Stimulated activated CD4-positive, alpha-beta T cell treated with anti-CD3 and anti-CD28 coated beads, Interleukin-15, amount 100 ng/mL, for 1 hour (primary cell): Measurements from ENCODE around the gene DDIT4.
"Not testable (repeated sequence)": the region's sequence is repeated elsewhere in the genome, so short reads cannot be mapped to it uniquely, and the experiment has no call there.

Experiments used
- DNase-seq, 2 donors: peaks; one replicate each; pipeline ENCODE4 v3.0.0-alpha.2; 2020; ENCODE audit warnings: low read depth in 1 of 2, low spot score in 1 of 2

The DDIT4 gene

GRCh38 chr10:72267381-72267780 is 6.3 kb upstream of the DDIT4 start:
- no peak for DNase-seq

- DNase-seq, result no peak
Measured at GRCh38 chr10:72267819-72268399, 5.8 kb upstream of the DDIT4 start.

DNA sequence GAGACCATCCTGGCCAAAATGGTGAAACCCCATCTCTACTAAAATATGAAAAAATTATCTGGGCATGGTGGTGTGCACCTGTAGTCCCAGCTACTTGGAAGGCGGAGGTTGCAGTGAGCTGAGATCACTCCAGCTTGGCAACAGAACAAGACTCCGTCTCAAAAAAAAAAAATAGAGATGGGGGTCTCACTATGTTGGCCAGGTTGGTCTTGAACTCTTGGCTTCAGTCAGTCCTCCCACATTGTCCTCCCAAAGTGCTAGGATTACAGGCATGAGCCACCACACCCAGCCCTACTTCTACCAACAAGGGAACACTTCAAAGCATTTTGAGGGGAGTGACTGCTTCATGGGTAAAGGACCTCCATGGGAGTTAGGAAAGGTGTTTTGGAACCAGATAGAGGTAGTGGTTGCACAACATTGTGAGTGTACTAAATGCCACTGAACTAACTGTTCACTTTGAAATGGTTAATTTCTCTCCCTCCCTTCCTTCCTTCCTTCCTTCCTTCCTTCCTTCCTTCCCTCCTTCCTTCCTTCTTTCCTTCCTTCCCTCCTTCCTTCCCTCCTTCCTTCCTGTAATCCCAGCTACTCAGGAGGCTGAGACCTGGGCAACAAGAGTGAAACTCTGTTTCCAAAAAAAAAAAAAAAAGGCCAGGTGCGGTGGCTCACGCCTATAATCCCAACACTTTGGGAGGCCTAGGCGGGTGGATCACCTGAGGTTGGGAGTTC is 5.1 kb upstream of the DDIT4 start:
- not testable (repeated sequence) for DNase-seq

DNA sequence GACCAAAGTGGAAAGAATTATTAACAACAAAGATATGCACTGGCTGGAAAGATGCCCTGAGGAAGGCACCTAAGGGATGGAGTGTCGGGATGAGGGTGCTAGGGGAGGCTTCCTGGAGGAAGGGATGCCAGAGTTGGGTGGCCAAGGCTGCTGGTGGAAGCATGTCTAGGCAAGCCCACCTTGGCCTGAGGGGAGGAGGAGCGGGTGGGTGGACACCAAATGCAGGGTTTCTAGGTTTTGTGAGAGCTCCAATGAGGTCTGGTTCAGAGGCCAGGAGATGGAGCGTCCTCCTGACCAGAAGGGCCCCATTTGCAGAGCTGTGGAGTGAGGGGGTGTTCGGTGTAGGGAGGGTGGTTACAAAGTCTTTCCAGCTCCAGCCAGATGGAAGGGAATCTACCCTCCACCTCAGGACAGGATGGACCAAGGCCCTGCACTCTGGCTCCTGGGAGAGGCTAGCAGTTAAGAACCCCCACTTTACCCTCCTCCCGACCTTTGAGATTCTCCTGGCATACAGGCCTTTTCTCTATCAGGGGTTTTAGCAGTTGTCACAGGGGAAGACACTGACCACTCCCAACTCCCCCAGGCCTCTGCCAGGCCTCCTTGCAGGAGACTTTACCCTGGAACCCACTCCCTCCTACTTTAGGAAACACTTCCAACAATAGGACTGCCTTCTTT is 3.0 kb upstream of the DDIT4 start:
- DNase-seq, result no peak

DNA sequence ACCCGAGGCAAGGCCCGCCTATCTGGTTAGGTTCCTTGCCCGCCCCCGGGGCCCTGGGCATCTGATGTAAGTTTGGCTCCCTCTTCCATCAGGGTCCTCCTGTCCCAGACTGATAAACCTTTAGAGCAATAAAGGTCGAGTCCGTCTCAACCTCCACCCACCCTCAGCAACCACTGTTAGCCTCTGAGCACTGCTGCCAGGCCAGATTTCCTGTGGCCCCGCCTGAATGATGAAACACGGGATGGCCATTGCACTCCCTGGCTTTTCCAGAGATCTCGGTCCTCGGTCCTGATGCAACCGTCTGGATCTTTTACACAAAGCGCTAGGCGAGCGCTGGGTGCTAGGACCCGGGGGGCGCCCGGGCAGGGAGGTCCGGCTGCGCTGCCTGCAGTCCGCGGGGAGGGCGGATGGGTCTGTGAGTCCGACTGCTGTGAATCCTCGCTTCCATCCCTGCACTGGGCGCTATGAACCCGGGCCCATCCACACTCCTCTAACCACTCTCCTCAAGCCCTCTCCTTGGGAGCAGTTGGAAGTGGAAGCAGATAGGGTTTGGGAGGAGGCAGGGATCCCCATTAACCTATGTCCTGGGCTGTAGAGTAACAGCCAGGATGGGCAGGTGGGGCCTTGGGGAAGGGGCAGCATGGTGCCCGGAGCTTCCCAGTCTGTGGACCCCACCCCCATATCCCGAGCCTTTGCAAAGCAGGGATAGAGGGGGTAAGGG is 875 bp upstream of the DDIT4 start:
- no peak for DNase-seq

- DNase-seq, result no peak
Measured at GRCh38 chr10:72274213-72274729, 547 bp downstream of the DDIT4 start.

DNA sequence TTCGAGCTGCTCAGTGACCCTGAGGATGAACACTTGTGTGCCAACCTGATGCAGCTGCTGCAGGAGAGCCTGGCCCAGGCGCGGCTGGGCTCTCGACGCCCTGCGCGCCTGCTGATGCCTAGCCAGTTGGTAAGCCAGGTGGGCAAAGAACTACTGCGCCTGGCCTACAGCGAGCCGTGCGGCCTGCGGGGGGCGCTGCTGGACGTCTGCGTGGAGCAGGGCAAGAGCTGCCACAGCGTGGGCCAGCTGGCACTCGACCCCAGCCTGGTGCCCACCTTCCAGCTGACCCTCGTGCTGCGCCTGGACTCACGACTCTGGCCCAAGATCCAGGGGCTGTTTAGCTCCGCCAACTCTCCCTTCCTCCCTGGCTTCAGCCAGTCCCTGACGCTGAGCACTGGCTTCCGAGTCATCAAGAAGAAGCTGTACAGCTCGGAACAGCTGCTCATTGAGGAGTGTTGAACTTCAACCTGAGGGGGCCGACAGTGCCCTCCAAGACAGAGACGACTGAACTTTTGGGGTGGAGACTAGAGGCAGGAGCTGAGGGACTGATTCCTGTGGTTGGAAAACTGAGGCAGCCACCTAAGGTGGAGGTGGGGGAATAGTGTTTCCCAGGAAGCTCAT is 1.1 kb downstream of the DDIT4 start:
- DNase-seq, result peak; percentile 60 to 67

GRCh38 chr10:72275351-72276012 is 1.8 kb downstream of the DDIT4 start:
- no peak for DNase-seq

GRCh38 chr10:72276013-72276387 is 2.3 kb downstream of the DDIT4 start:
- DNase-seq, result no peak

DNA sequence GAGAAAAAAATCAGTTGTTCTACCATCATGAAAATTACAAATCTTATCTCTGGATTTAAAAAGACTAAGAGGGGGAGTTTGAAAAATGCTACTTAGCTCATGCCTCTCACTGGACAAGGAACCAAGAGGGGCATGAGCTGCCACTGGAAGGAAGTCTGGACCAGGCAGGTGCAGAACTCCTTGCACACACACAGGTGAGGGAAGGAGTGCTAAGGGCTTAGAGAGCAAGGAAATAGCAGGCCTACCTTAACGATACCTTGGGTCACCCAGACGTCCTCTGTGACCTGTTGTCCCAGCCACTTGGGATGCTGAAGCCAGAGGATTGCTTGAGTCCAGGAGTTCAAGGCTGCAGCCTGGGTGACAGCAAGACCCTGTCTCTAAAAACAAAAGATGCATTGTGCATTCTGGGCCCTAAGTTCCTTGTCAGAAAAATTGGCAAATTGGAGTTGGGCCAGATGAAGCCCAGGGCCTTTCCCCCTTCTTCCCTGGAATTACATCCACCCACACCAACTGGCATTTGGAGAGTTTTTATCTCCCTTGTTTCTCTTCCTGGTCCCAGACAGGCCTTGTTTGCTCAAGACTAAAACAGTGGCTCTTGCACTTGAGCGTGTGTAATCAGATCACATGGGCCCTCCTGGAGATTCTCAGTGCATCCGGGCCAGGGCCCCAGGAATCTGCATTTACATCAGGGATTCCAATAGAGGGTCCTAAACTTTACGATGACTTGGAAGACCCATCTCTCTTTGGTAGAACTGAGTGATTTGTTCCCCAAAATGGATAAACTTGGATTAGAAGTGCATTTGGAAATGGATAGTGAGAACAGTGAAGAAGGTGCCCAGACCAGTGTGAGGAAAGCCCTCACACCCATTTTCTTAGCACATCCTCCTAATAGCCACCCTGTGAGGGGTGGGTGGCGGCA is 3.0 kb downstream of the DDIT4 start:
- DNase-seq, result no peak

GRCh38 chr10:72277340-72277995 is 3.7 kb downstream of the DDIT4 start:
- DNase-seq, result no peak

GRCh38 chr10:72277996-72278667 is 4.4 kb downstream of the DDIT4 start:
- DNase-seq, result no peak

GRCh38 chr10:72278668-72279393 is 5.1 kb downstream of the DDIT4 start:
- DNase-seq, result no peak

DNA sequence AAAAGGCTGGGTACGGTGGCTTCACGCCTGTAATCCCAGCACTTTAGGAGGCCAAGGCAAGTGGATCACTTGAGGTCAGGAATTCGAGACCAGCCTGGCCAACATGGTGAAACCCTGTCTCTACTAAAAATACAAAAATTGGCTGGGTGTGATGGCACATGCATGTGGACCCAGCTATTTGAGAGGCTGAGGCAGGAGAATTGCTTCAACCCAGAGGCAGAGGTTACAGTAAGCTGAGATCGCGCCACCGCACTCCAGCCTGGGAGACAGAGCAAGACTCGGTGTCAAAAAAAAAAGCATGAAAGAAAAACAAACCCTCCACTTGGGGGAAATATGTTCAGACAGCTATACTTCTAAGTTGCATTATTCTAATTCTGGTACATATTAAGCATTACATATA is 5.9 kb downstream of the DDIT4 start:
- not testable (repeated sequence) for DNase-seq

DNA sequence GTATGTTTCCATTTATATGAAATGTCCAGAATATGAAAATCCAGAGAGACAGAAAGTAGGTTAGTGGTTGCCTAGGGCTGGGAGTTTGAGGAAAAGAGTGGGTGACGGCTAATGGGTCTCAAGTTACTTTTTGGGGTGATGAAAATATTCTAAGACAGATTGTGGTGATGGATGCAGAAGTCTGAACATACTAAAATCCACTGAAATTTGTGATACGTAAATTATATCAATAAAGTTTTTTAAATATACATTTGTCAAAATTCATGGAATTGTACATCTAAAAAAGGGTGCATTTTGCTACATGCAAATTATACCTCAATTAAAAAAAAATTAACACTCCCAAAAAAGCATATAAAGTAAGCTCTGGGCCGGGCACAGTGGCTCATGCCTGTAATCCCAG is 9.4 kb downstream of the DDIT4 start:
- DNase-seq, result no peak

- no peak for DNase-seq
Measured at GRCh38 chr10:72285972-72286521, 12.3 kb downstream of the DDIT4 start.

DNA sequence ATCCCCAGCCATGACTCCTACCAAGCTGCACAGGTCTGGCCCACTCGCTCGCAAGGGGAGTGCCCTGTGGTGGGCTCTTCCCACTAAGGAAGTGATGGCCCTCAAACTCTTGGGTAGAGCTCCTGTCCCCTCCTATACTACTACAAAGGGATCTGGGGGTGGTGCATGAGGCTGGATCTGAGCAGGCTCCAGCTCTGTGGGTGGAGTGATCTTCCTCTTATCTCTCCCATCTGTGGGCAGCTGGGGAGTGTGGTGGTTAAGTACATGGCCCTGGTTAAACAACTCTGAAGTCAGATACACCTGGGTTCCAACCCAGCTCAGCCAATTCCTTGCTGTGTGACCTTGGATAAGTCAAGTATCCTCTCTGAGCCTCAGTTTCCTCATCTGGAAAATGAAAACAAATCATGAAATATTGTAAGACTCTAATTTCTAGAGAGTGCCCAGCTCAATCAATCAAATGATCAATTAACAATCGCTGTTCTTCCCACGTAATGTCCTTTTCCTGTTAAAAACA is 17.4 kb downstream of the DDIT4 start:
- DNase-seq, result no peak
